Activated T-cell treated with anti-CD3 and anti-CD28 coated beads, Interleukin-2, amount 50 U/mL, for 24 hours (primary cell): ENCODE results near the gene DVL2.

Source experiments
- DNase-seq: peaks from one replicate; pipeline ENCODE4 v3.0.0-alpha.2; 2020
- H3K27ac Mint-ChIP-seq: 2 replicates; pipeline ENCODE4 v1.8.0; 2020; ENCODE audit warnings: mild to moderate bottlenecking, mixed read lengths
- H3K27me3 Mint-ChIP-seq: 2 replicates; pipeline ENCODE4 v1.8.0; 2020; ENCODE audit warnings: mixed read lengths
- H3K36me3 Mint-ChIP-seq: 2 replicates; pipeline ENCODE4 v1.8.0; 2020; ENCODE audit warnings: low read depth, mixed read lengths
- H3K4me1 Mint-ChIP-seq: 2 replicates; pipeline ENCODE4 v1.8.0; 2020; ENCODE audit warnings: low read depth, mixed read lengths
- H3K4me3 Mint-ChIP-seq: 2 replicates; pipeline ENCODE4 v1.8.0; 2020; ENCODE audit warnings: mild to moderate bottlenecking, moderate library complexity, mixed read lengths
- H3K9me3 Mint-ChIP-seq: 2 replicates; pipeline ENCODE4 v1.8.0; 2020; ENCODE audit warnings: mixed read lengths

Gene DVL2

GRCh38 chr17:7261379-7262191 lies 27.3 kb upstream of the DVL2 start:
- Mint-ChIP-seq H3K4me1 (peaks cover 36% of the 10 kb centered on the region), H3K36me3 (peaks cover 33% of the 10 kb centered on the region), H3K27ac (peak overlapping the region; percentile 52), H3K9me3 (no peaks in the 10 kb centered on the region), H3K4me3 (peak overlapping the region; percentile 56), H3K27me3 (peaks cover 26% of the 10 kb centered on the region)
- DNase-seq, result peak; percentile 67

GRCh38 chr17:7260651-7261378 lies 26.5 kb upstream of the DVL2 start:
- Mint-ChIP-seq H3K36me3 (peaks cover 41% of the 10 kb centered on the region), H3K27ac (peak overlapping the region; percentile 52), H3K27me3 (peaks cover 26% of the 10 kb centered on the region), H3K9me3 (no peaks in the 10 kb centered on the region), H3K4me1 (peaks cover 36% of the 10 kb centered on the region), H3K4me3 (peak overlapping the region; percentile 51)
- DNase-seq, result peak; percentile 42

GRCh38 chr17:7260151-7260550 lies 25.8 kb upstream of the DVL2 start:
- no peak for DNase-seq
- Mint-ChIP-seq H3K4me1 (peaks cover 36% of the 10 kb centered on the region), H3K4me3 (peak overlapping the region; percentile 18), H3K27ac (peak overlapping the region; percentile 14), H3K27me3 (peaks cover 26% of the 10 kb centered on the region), H3K9me3 (no peaks in the 10 kb centered on the region), H3K36me3 (peaks cover 47% of the 10 kb centered on the region)

- DNase-seq, result no peak
- peaks cover 26% of the 10 kb centered on the region for H3K27me3 Mint-ChIP-seq
- peaks cover 39% of the 10 kb centered on the region for H3K4me1 Mint-ChIP-seq
- peaks cover 54% of the 10 kb centered on the region for H3K36me3 Mint-ChIP-seq
- H3K4me3 Mint-ChIP-seq, result no peak overlapping the region
- H3K9me3 Mint-ChIP-seq, result no peaks in the 10 kb centered on the region
- no peak overlapping the region for H3K27ac Mint-ChIP-seq
Observed at GRCh38 chr17:7259555-7259889, 25.2 kb upstream of the DVL2 start.

GRCh38 chr17:7258731-7259554 lies 24.6 kb upstream of the DVL2 start:
- Mint-ChIP-seq H3K4me1 (peaks cover 42% of the 10 kb centered on the region), H3K4me3 (no peak overlapping the region), H3K36me3 (peaks cover 59% of the 10 kb centered on the region), H3K27ac (no peak overlapping the region), H3K27me3 (peaks cover 20% of the 10 kb centered on the region), H3K9me3 (no peaks in the 10 kb centered on the region)
- no peak for DNase-seq

- Mint-ChIP-seq H3K36me3 (peaks cover 78% of the 10 kb centered on the region), H3K4me3 (no peak overlapping the region), H3K9me3 (no peaks in the 10 kb centered on the region), H3K27me3 (peaks cover 3% of the 10 kb centered on the region), H3K4me1 (peaks cover 38% of the 10 kb centered on the region), H3K27ac (peak overlapping the region; percentile 79)
- DNase-seq, result no peak
Observed at GRCh38 chr17:7256766-7257456, 22.6 kb upstream of the DVL2 start.

GRCh38 chr17:7254511-7254910 lies 20.2 kb upstream of the DVL2 start:
- peaks cover 86% of the 10 kb centered on the region for H3K36me3 Mint-ChIP-seq
- no peak overlapping the region for H3K4me3 Mint-ChIP-seq
- H3K27me3 Mint-ChIP-seq, result no peaks in the 10 kb centered on the region
- H3K9me3 Mint-ChIP-seq, result no peaks in the 10 kb centered on the region
- no peak overlapping the region for H3K27ac Mint-ChIP-seq
- no peak for DNase-seq
- H3K4me1 Mint-ChIP-seq, result peaks cover 34% of the 10 kb centered on the region

- Mint-ChIP-seq H3K4me1 (peaks cover 40% of the 10 kb centered on the region), H3K27me3 (no peaks in the 10 kb centered on the region), H3K9me3 (no peaks in the 10 kb centered on the region), H3K27ac (peak overlapping the region; percentile 100), H3K36me3 (peaks cover 81% of the 10 kb centered on the region), H3K4me3 (peak overlapping the region; percentile 89)
- DNase-seq, result no peak
Observed at GRCh38 chr17:7253082-7253481, 18.8 kb upstream of the DVL2 start.

- Mint-ChIP-seq H3K27ac (peak within 1 kb of the TSS; percentile 100), H3K36me3 (peaks cover 79% of the 10 kb centered on the region), H3K4me3 (peak within 1 kb of the TSS; percentile 89), H3K4me1 (peaks cover 42% of the 10 kb centered on the region), H3K9me3 (no peaks in the 10 kb centered on the region), H3K27me3 (no peaks in the 10 kb centered on the region)
- no peak for DNase-seq
Observed at GRCh38 chr17:7252176-7253043, 18.1 kb upstream of the DVL2 start, which contains the start of gene ELP5. Gene ELP5 (plus strand): TSS chr17:7252215. CDS start chr17:7252551, 336 bp downstream.

GRCh38 chr17:7251661-7252175 lies 17.4 kb upstream of the DVL2 start, which contains the start of gene CTDNEP1:
Gene CTDNEP1 (minus strand): TSS chr17:7251734. CDS start chr17:7251296, 438 bp downstream.
- DNase-seq, result peak; percentile 99
- Mint-ChIP-seq H3K36me3 (peaks cover 78% of the 10 kb centered on the region), H3K4me3 (peak within 1 kb of the TSS; percentile 89), H3K27ac (peak within 1 kb of the TSS; percentile 100), H3K4me1 (peaks cover 46% of the 10 kb centered on the region), H3K9me3 (no peaks in the 10 kb centered on the region), H3K27me3 (no peaks in the 10 kb centered on the region)

- peak overlapping the region; percentile 100 for H3K27ac Mint-ChIP-seq
- no peak for DNase-seq
- H3K27me3 Mint-ChIP-seq, result no peaks in the 10 kb centered on the region
- peaks cover 78% of the 10 kb centered on the region for H3K36me3 Mint-ChIP-seq
- H3K4me1 Mint-ChIP-seq, result peaks cover 51% of the 10 kb centered on the region
- peak overlapping the region; percentile 89 for H3K4me3 Mint-ChIP-seq
- no peaks in the 10 kb centered on the region for H3K9me3 Mint-ChIP-seq
Observed at GRCh38 chr17:7250695-7251627, 16.6 kb upstream of the DVL2 start.

GRCh38 chr17:7249830-7250229 lies 15.5 kb upstream of the DVL2 start:
- Mint-ChIP-seq H3K27me3 (no peaks in the 10 kb centered on the region), H3K4me1 (peaks cover 50% of the 10 kb centered on the region), H3K9me3 (no peaks in the 10 kb centered on the region), H3K36me3 (peaks cover 74% of the 10 kb centered on the region), H3K4me3 (peak overlapping the region; percentile 89), H3K27ac (peak overlapping the region; percentile 95)
- no peak for DNase-seq
